Psoas muscle (tissue), 8 donors: ENCODE data around the gene GALNT12. TPM values are rescaled to one million over a fixed set of nuclear protein-coding genes. Genes with fewer than 3 reads are reported as not detected.
A peak's percentile ranks its signal among the peaks of the same experiment; 100 is the strongest.

Experiments
- ATAC-seq, 4 donors: fragments of 200-7000 bp; cut with Tn5 transposase; one replicate each; pipeline ENCODE4 v1.9.1; 2020; ENCODE audit warnings: moderate library complexity in 3 of 4, mild to moderate bottlenecking in 2 of 4
- DNase-seq, 2 donors: peaks; one replicate each; pipeline ENCODE4 v3.0.0-alpha.2; 2020
- H3K27ac ChIP-seq: fragments of 200-600 bp; one replicate; pipeline ENCODE4 v1.8.0; 2022
- H3K27me3 ChIP-seq, 3 donors: fragments of 200-600 bp in 1 of 3; one replicate each; pipeline versions ENCODE4 v1.6.1 to v1.8.0; 2013 to 2022; ENCODE audit warnings: low read length in 2 of 3, mild to moderate bottlenecking in 2 of 3, moderate library complexity in 1 of 3; ENCODE audit not compliant: insufficient read depth in 3 of 3
- H3K36me3 ChIP-seq, 2 donors: fragments of 200-600 bp in 1 of 2; one replicate each; pipeline versions ENCODE4 v1.6.1 to v1.8.0; 2013 to 2022; ENCODE audit warnings: low read depth in 1 of 2, mild to moderate bottlenecking in 1 of 2, moderate library complexity in 1 of 2; ENCODE audit not compliant: insufficient read depth in 1 of 2
- H3K4me1 ChIP-seq: fragments of 200-600 bp; one replicate; pipeline ENCODE4 v1.8.0; 2022
- H3K4me3 ChIP-seq: fragments of 200-600 bp; one replicate; pipeline ENCODE4 v1.8.0; 2022; ENCODE audit warnings: mild to moderate bottlenecking
- H3K9me3 ChIP-seq: fragments of 200-600 bp; one replicate; pipeline ENCODE4 v1.8.0; 2022
- WGBS, 3 donors: extraction: QIAGEN DNeasy Blood & Tissue Kit; methylation state at CpG; one replicate each; pipeline versions ENCODE4 v1.1.6 to v1.1.7; 2013; 5-methylcytosine and 5-hydroxymethylcytosine counted together
- intact Hi-C, 2 donors: fragments of 100-400 bp; cut with DNase I; formaldehyde crosslinking; loops; one replicate each; pipeline versions ENCODE4 v1.11.0 to v1.14.2; 2022
- polyA plus RNA-seq, 3 donors: library from polyadenylated mRNA; stranded (reverse); fragments of 200-250 nt; gene quantifications; one replicate each; pipeline ENCODE4 v1.2.3, GENCODE V29; 2013
- total RNA-seq, 4 donors: library from RNA; stranded (reverse); fragmentation: NEBNext Ultra II Directional in 2 of 4; extraction: Animal tissue kit (Norgen Biotek cat#: 25700) in 2 of 4; gene quantifications; one replicate each; pipeline versions ENCODE4 v1.2.1 to v1.2.4, GENCODE V29; 2021 to 2023
- TF ChIP-seq, protein P1 (sequence below): fragments of 200-600 bp; IDR thresholded peaks from one replicate; pipeline ENCODE4 v1.8.0; 2022; ENCODE audit warnings: antibody characterized with exemption
- donor health status: healthy with polysubstance abuse.
- donor health status: DM: no; HTN: no; CAD: no; lungs with moderate emphysema.
- donor health status: Bipolar disorder and iron deficiency.
- donor health status: healthy.
- donor health status: DM: yes; HTN: yes; CAD: no.
- donor health status: DM: no; HTN: no; CAD: no.
- donor health status: DM: no; HTN: no; CAD: no.
- donor health status: DM: yes; HTN: yes; CAD: no.

The GALNT12 gene
- total and polyA plus RNA-seq, 7 donors = 0.12 to 0.32 (median 0.28) TPM; not detected in 1

DNA sequence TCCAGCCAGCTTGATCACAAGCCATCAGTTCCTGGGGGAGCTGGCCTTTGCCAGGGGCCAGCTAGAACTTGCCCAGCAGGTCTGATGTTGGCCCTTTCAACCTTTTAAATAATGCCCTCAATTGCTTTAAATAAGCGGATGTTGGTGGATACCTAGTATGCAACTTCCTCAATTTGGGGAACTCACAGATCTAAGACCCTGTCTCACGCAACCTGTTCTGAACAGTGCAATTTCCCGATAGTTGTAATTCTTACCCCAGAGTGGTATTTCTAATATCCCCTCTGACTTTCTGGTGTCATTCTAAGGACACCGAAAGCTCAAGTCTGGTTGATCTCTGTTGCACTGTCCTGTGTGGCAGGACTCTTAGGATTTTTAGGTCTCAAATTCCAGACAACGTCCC, 23.1 kb downstream of the GALNT12 start:
- intact Hi-C loops = no loop called here
- Histone ChIP-seq H3K27me3 (no peaks in the 10 kb centered on the region), H3K36me3 (no peaks in the 10 kb centered on the region), H3K4me1 (no peaks in the 10 kb centered on the region), H3K4me3 (no peak overlapping the region), H3K9me3 (no peaks in the 10 kb centered on the region), H3K27ac (no peak overlapping the region)
- TF ChIP-seq, protein P1, sequence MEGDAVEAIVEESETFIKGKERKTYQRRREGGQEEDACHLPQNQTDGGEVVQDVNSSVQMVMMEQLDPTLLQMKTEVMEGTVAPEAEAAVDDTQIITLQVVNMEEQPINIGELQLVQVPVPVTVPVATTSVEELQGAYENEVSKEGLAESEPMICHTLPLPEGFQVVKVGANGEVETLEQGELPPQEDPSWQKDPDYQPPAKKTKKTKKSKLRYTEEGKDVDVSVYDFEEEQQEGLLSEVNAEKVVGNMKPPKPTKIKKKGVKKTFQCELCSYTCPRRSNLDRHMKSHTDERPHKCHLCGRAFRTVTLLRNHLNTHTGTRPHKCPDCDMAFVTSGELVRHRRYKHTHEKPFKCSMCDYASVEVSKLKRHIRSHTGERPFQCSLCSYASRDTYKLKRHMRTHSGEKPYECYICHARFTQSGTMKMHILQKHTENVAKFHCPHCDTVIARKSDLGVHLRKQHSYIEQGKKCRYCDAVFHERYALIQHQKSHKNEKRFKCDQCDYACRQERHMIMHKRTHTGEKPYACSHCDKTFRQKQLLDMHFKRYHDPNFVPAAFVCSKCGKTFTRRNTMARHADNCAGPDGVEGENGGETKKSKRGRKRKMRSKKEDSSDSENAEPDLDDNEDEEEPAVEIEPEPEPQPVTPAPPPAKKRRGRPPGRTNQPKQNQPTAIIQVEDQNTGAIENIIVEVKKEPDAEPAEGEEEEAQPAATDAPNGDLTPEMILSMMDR = no peak
- ATAC-seq (no peak), DNase-seq (no peak)
- 91 to 96% (median 91%) methylated on average over 5 of the region's 5 CpGs for WGBS, 3 donors

DNA sequence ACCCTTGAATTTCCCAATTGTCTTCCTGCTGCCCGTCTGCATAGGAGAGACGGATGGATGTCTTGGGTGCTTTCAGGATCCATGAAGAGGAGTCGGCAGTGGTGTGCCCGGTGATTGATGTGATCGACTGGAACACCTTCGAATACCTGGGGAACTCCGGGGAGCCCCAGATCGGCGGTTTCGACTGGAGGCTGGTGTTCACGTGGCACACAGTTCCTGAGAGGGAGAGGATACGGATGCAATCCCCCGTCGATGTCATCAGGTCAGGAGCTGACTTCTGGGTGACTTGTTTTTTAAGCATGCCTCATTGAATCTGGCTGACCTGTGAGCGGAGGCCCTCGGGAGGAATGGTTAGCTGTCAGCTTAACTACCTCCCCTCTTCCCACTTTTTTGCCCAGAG, 24.2 kb downstream of the GALNT12 start:
- 82 to 87% (median 84%) methylated on average over 16 of the region's 16 CpGs for WGBS, 3 donors
- TF ChIP-seq, protein P1 = no peak
- Histone ChIP-seq H3K4me3 (no peak overlapping the region), H3K4me1 (no peaks in the 10 kb centered on the region), H3K9me3 (no peaks in the 10 kb centered on the region), H3K36me3 (no peaks in the 10 kb centered on the region), H3K27me3 (no peaks in the 10 kb centered on the region), H3K27ac (no peak overlapping the region)
- no peak for ATAC-seq
- no peak for DNase-seq
- intact Hi-C loops = no loop called here

DNA sequence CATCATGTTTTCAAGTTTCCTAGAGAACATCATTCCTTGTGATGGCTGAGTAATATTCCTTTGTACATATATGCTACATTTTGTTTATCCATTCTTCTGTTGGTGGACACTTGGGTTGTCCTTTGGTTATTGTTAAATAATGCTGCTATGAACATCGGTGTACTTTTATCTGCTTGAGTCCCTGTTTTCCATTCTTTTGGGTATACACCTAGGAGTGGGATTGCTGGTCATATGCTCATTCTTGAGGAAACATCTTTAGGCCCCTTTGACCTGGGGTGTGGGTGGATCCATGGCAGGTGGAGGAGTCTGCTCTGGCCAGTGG, 25.3 kb downstream of the GALNT12 start:
- DNase-seq (no peak), ATAC-seq (no peak)
- no peaks in the 10 kb centered on the region for H3K4me1 ChIP-seq
- no peaks in the 10 kb centered on the region for H3K27me3 ChIP-seq
- no peaks in the 10 kb centered on the region for H3K36me3 ChIP-seq
- H3K27ac ChIP-seq = no peak overlapping the region
- TF ChIP-seq, protein P1 = no peak
- 99 to 100% (median 100%) methylated on average over 1 of the region's 1 CpG for WGBS, 3 donors
- H3K9me3 ChIP-seq = no peaks in the 10 kb centered on the region
- intact Hi-C loops = no loop called here
- H3K4me3 ChIP-seq = no peak overlapping the region

DNA sequence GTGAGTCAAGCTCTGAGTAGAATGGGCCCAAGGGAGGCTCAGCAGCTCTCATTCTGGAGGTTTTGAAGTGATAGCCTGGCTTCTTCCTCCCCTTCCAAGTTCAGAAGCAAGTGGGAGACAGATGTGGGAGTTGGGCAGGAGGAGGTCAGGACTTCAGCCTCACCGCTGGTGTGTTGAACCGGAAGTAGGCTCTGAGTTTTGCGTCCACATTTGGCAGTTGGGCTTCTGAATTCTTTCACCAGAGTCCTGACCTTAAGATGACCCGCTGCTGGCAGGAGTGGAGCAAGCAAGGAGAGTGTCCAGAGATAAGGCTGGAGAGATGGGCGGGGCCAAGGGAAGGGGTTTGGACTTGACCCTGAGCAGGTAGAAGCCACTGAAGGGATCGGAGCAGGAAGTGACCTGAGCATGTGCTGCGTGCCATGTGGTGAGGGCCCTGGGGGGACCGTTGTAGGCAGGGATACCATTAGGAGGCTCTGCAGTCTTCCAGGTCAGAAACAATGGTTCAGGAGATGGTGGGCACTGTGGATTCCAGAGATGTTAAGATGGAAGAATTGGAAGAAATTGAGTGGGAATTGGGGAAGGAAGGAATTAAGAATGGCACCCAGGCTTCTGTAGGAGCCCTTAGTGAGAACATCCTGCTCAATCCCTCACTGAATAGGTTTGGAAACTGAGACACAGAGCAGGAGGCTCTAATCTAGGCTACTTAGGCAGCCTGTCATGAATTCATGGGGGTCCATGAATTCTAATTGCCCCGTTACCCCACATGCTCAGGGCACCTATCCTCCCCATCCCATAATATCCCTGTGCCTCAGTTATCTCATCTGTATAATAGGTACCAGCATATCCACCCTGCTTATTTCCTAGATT, 25.9 kb downstream of the GALNT12 start:
- Histone ChIP-seq H3K27me3 (no peaks in the 10 kb centered on the region), H3K4me1 (no peaks in the 10 kb centered on the region), H3K36me3 (no peaks in the 10 kb centered on the region), H3K4me3 (no peak overlapping the region), H3K9me3 (no peaks in the 10 kb centered on the region), H3K27ac (no peak overlapping the region)
- TF ChIP-seq, protein P1 = no peak
- DNase-seq (peak; percentile 22 to 58), ATAC-seq (no peak)
- intact Hi-C loops = no loop called here
- 75 to 87% (median 76%) methylated on average over 9 of the region's 9 CpGs for WGBS, 3 donors

DNA sequence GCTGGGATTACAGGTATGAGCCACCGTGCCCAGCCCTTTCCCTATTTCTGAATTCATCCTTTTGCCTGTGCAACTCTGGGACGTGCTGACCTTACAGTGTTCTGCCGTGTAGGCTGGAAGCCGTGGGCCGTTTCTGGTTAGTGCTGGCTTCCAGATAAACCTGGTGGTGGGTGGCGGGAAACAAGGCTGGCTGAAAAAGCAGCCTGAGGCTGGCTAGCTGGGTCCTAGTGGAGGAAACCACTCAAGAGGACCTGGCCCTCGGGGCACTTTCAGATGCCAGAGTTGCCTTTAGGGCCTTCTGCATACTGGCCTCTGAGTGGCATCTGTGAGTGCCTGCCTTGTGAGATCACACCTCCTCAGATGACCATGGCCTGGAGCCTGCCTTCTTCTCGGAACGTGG, 26.9 kb downstream of the GALNT12 start:
- Histone ChIP-seq H3K4me3 (no peak overlapping the region), H3K4me1 (no peaks in the 10 kb centered on the region), H3K9me3 (no peaks in the 10 kb centered on the region), H3K27ac (no peak overlapping the region), H3K27me3 (no peaks in the 10 kb centered on the region), H3K36me3 (no peaks in the 10 kb centered on the region)
- DNase-seq = no peak
- TF ChIP-seq, protein P1 = no peak
- 81 to 87% (median 83%) methylated on average over 9 of the region's 9 CpGs for WGBS, 3 donors
- ATAC-seq = no peak
- intact Hi-C loops = no loop called here
